HEK293 (cell line): ENCODE results near the gene SSB.

Source experiments
- CTCF ChIP-seq: fragments of 450-650 bp; formaldehyde crosslinking; IDR thresholded peaks from 2 replicates; pipeline ENCODE4 v1.5.1; 2016; ENCODE audit warnings: missing biosample characterization, missing genetic modification characterization
- KLF10 ChIP-seq: fragments of 450-650 bp; IDR thresholded peaks from 2 replicates; pipeline ENCODE4 v1.5.1; 2018; ENCODE audit warnings: missing biosample characterization, mild to moderate bottlenecking, missing genetic modification characterization
- ZBTB26 ChIP-seq: fragments of 450-650 bp; formaldehyde crosslinking; optimal IDR thresholded peaks from 2 replicates; pipeline ENCODE3; 2016; ENCODE audit warnings: missing biosample characterization, mild to moderate bottlenecking, missing genetic modification characterization
- ZNF292 ChIP-seq: fragments of 450-650 bp; formaldehyde crosslinking; IDR thresholded peaks from 2 replicates; pipeline ENCODE4 v1.5.1; 2016; ENCODE audit warnings: low read depth, missing biosample characterization, missing genetic modification characterization, borderline replicate concordance
- ZNF335 ChIP-seq: fragments of 450-650 bp; formaldehyde crosslinking; conservative IDR thresholded peaks from 2 replicates; pipeline ENCODE4 v1.5.1; 2016; ENCODE audit warnings: missing biosample characterization, missing genetic modification characterization
- ZNF776 ChIP-seq: fragments of 450-650 bp; formaldehyde crosslinking; IDR thresholded peaks from 2 replicates; pipeline ENCODE4 v1.5.0; 2017; ENCODE audit warnings: missing biosample characterization, missing genetic modification characterization, borderline replicate concordance
- TF ChIP-seq, protein P1 (sequence below): fragments of 450-650 bp; formaldehyde crosslinking; IDR thresholded peaks from 2 replicates; pipeline ENCODE4 v1.5.1; 2016; ENCODE audit warnings: missing biosample characterization, missing genetic modification characterization

GRCh38 chr2:169803480-169803879 is 4.8 kb downstream of the SSB start:
- TF ChIP-seq ZNF335 (tag by site-specific recombination) (no peak), CTCF (tag by site-specific recombination) (no peak), ZNF292 (tag by site-specific recombination) (no peak), ZBTB26 (tag by site-specific recombination) (no peak), ZNF776 (tag by site-specific recombination) (no peak), KLF10 (tag by site-specific recombination) (no peak)
- TF ChIP-seq, protein P1, sequence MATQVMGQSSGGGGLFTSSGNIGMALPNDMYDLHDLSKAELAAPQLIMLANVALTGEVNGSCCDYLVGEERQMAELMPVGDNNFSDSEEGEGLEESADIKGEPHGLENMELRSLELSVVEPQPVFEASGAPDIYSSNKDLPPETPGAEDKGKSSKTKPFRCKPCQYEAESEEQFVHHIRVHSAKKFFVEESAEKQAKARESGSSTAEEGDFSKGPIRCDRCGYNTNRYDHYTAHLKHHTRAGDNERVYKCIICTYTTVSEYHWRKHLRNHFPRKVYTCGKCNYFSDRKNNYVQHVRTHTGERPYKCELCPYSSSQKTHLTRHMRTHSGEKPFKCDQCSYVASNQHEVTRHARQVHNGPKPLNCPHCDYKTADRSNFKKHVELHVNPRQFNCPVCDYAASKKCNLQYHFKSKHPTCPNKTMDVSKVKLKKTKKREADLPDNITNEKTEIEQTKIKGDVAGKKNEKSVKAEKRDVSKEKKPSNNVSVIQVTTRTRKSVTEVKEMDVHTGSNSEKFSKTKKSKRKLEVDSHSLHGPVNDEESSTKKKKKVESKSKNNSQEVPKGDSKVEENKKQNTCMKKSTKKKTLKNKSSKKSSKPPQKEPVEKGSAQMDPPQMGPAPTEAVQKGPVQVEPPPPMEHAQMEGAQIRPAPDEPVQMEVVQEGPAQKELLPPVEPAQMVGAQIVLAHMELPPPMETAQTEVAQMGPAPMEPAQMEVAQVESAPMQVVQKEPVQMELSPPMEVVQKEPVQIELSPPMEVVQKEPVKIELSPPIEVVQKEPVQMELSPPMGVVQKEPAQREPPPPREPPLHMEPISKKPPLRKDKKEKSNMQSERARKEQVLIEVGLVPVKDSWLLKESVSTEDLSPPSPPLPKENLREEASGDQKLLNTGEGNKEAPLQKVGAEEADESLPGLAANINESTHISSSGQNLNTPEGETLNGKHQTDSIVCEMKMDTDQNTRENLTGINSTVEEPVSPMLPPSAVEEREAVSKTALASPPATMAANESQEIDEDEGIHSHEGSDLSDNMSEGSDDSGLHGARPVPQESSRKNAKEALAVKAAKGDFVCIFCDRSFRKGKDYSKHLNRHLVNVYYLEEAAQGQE (tag by site-specific recombination): no peak
